Tibial artery (tissue), 4 donors: ENCODE data around the gene TM4SF18.

Experiments used
- DNase-seq, 2 donors: peaks; one replicate each; pipeline ENCODE4 v3.0.0-alpha.2; 2019
- H3K27ac ChIP-seq, 2 donors: fragments of 200-600 bp; sonication (generic) in 1 of 2; 1 replicate in 1 of 2; 2 replicates in 1 of 2; pipeline ENCODE4 v1.5.1; 2018 to 2019; ENCODE audit warnings: mild to moderate bottlenecking in 1 of 2
- H3K27me3 ChIP-seq, 2 donors: fragments of 200-600 bp; sonication (generic) in 1 of 2; one replicate each; pipeline versions ENCODE4 v1.5.1 to v1.6.0; 2016 to 2019
- H3K36me3 ChIP-seq, 3 donors: fragments of 200-600 bp; sonication (generic) in 2 of 3; one replicate each; pipeline ENCODE4 v1.5.1; 2016 to 2019; ENCODE audit warnings: mild to moderate bottlenecking in 2 of 3
- H3K4me1 ChIP-seq, 4 donors: fragments of 200-600 bp; sonication (generic) in 2 of 4; 1 replicate in 3 of 4; 2 replicates in 1 of 4; pipeline ENCODE4 v1.5.1; 2016 to 2019
- H3K4me3 ChIP-seq, 2 donors: fragments of 200-600 bp; sonication (generic) in 1 of 2; 1 replicate in 1 of 2; 2 replicates in 1 of 2; pipeline ENCODE4 v1.5.1; 2018 to 2019; ENCODE audit warnings: mild to moderate bottlenecking in 2 of 2
- H3K9me3 ChIP-seq, 3 donors: fragments of 200-600 bp; sonication (generic) in 1 of 3; one replicate each; pipeline ENCODE4 v1.5.1; 2016 to 2019
- CTCF ChIP-seq, 2 experiments: fragments of 200-600 bp in 1 of 2; fragments of 450-650 bp in 1 of 2; IDR thresholded peaks; one replicate each; pipeline ENCODE4 v1.5.1; 2017 to 2019; ENCODE audit warnings: antibody characterized with exemption in 2 of 2, mild to moderate bottlenecking in 1 of 2, moderate library complexity in 1 of 2
- intact Hi-C: fragments of 100-400 bp; cut with DNase I; formaldehyde crosslinking; loops from one replicate; pipeline ENCODE4 v1.15.0; 2023; ENCODE audit warnings: low total_unique reads

TM4SF18 gene

GRCh38 chr3:149284034-149284433 lies 49.4 kb downstream of the TM4SF18 start:
- intact Hi-C loops: no loop called here
- no peak for TF ChIP-seq CTCF (IDR thresholded peaks at IDR 0.05)
- no peak for DNase-seq
- Histone ChIP-seq H3K9me3 (no peaks in the 10 kb centered on the region), H3K27ac (no peak overlapping the region), H3K4me1 (peaks cover 0 to 3% (median 0%) of the 10 kb centered on the region in 4 donors), H3K4me3 (no peak overlapping the region), H3K27me3 (no peaks in the 10 kb centered on the region), H3K36me3 (no peaks in the 10 kb centered on the region)

GRCh38 chr3:149283401-149283800 lies 50.0 kb downstream of the TM4SF18 start:
- H3K9me3 ChIP-seq: no peaks in the 10 kb centered on the region
- H3K4me1 ChIP-seq: peaks cover 0 to 4% (median 2%) of the 10 kb centered on the region in 4 donors
- no peak for TF ChIP-seq CTCF (IDR thresholded peaks at IDR 0.05)
- no peaks in the 10 kb centered on the region for H3K27me3 ChIP-seq
- H3K4me3 ChIP-seq: no peak overlapping the region
- DNase-seq: no peak
- intact Hi-C loops: no loop called here
- H3K36me3 ChIP-seq: no peaks in the 10 kb centered on the region
- H3K27ac ChIP-seq: no peak overlapping the region

- Histone ChIP-seq H3K9me3 (no peaks in the 10 kb centered on the region), H3K27ac (no peak overlapping the region), H3K4me1 (peaks cover 0 to 5% (median 3%) of the 10 kb centered on the region in 4 donors), H3K27me3 (no peaks in the 10 kb centered on the region), H3K4me3 (no peak overlapping the region), H3K36me3 (no peaks in the 10 kb centered on the region)
- no peak for DNase-seq
- TF ChIP-seq CTCF (IDR thresholded peaks at IDR 0.05): no peak
- intact Hi-C loops: no loop called here
Observed at GRCh38 chr3:149282836-149283235, 50.6 kb downstream of the TM4SF18 start.

- TF ChIP-seq CTCF (IDR thresholded peaks at IDR 0.05): no peak
- intact Hi-C loops: no loop called here
- no peak for DNase-seq
- no peaks in the 10 kb centered on the region for H3K36me3 ChIP-seq
- H3K27me3 ChIP-seq: no peaks in the 10 kb centered on the region
- H3K4me3 ChIP-seq: no peak overlapping the region
- H3K4me1 ChIP-seq: peaks cover 0 to 6% (median 5%) of the 10 kb centered on the region in 4 donors
- no peaks in the 10 kb centered on the region for H3K9me3 ChIP-seq
- H3K27ac ChIP-seq: no peak overlapping the region
Observed at GRCh38 chr3:149282322-149282721, 51.1 kb downstream of the TM4SF18 start.

- intact Hi-C loops: no loop called here
- TF ChIP-seq CTCF (IDR thresholded peaks at IDR 0.05): no peak
Observed at GRCh38 chr3:149280671-149281349, 52.6 kb downstream of the TM4SF18 start.

More at GRCh38 chr3:149280671-149281349, 52.6 kb downstream of the TM4SF18 start:
- H3K4me1 ChIP-seq: peaks cover 0 to 7% (median 5%) of the 10 kb centered on the region in 4 donors
- H3K27ac ChIP-seq: no peak overlapping the region
- no peaks in the 10 kb centered on the region for H3K9me3 ChIP-seq
- no peak overlapping the region for H3K4me3 ChIP-seq
- DNase-seq: no peak
- no peaks in the 10 kb centered on the region for H3K36me3 ChIP-seq
- no peaks in the 10 kb centered on the region for H3K27me3 ChIP-seq
